Muscle of leg (tissue), 11 donors: ENCODE data around the gene MORC1. TPM values are rescaled to one million over a fixed set of nuclear protein-coding genes. Genes with fewer than 3 reads are reported as not detected.
A peak's percentile ranks its signal among the peaks of the same experiment; 100 is the strongest.

ENCODE experiments used
- DNase-seq: peaks from one replicate; pipeline ENCODE4 v3.0.0; 2013
- H3K27ac ChIP-seq: one replicate; pipeline ENCODE4 v1.5.1; 2013; ENCODE audit warnings: mild to moderate bottlenecking, low read length, control low read depth
- H3K27me3 ChIP-seq: one replicate; pipeline ENCODE4 v1.6.1; 2013; ENCODE audit warnings: low read length; ENCODE audit not compliant: control insufficient read depth, insufficient read depth
- H3K36me3 ChIP-seq: one replicate; pipeline ENCODE4 v1.6.1; 2013; ENCODE audit warnings: low read length; ENCODE audit not compliant: control insufficient read depth, insufficient read depth
- H3K4me1 ChIP-seq: one replicate; pipeline ENCODE4 v1.6.1; 2013; ENCODE audit warnings: low read length; ENCODE audit not compliant: control insufficient read depth, insufficient read depth
- H3K4me3 ChIP-seq: one replicate; pipeline ENCODE4 v1.5.1; 2013; ENCODE audit warnings: low read length, control low read depth
- H3K9me3 ChIP-seq: replicated peaks from 2 replicates; pipeline ENCODE4 v1.6.1; 2013; ENCODE audit warnings: low read depth, low read length; ENCODE audit not compliant: control insufficient read depth
- WGBS: methylation state at CpG from one replicate; pipeline ENCODE4 v1.1.5; 2013; ENCODE audit warnings: missing lambda C conversion rate; ENCODE audit not compliant: insufficient coverage; 5-methylcytosine and 5-hydroxymethylcytosine counted together
- polyA plus RNA-seq, 8 donors: library from polyadenylated mRNA; unstranded; fragments of 120-200 nt; gene quantifications; one replicate each; pipeline versions ENCODE4 v1.2.1 to v1.2.3, GENCODE V29; 2013; ENCODE audit warnings: inconsistent platforms in 1 of 8, low replicate concordance in 1 of 8; ENCODE audit not compliant: insufficient read length in 8 of 8, insufficient read depth in 1 of 8
- total RNA-seq: library from RNA; stranded (reverse); fragments of 120-200 nt; gene quantifications from one replicate; pipeline ENCODE4 v1.2.4, GENCODE V29; 2013

MORC1 gene
- total and polyA plus RNA-seq, 9 donors, result not detected

DNA sequence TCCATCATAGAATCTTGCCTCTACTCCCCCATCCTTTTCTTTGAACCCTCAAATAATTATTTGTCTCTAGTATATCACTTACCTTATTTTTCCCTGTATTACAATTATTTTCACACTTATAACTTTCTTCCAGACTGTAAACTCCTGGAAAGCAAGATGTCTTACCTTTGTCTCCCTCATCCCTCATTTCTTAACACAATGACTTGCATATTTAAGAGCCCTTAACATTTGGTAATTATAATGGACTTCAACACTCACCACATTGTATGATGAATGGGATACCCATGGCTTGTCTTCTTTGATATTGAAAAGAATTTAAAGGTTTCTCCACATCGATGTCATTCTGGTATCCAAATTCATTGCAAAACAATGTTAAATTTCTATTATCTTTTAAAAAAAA lies 82.9 kb downstream of the MORC1 start:
- no CpG with 5 or more reads among the region's 1 CpG for WGBS
- Histone ChIP-seq H3K36me3 (no peaks in the 10 kb centered on the region), H3K27ac (no peak overlapping the region), H3K9me3 (peaks cover 3% of the 10 kb centered on the region), H3K27me3 (no peaks in the 10 kb centered on the region), H3K4me1 (no peaks in the 10 kb centered on the region), H3K4me3 (no peak overlapping the region)
- DNase-seq, result no peak

DNA sequence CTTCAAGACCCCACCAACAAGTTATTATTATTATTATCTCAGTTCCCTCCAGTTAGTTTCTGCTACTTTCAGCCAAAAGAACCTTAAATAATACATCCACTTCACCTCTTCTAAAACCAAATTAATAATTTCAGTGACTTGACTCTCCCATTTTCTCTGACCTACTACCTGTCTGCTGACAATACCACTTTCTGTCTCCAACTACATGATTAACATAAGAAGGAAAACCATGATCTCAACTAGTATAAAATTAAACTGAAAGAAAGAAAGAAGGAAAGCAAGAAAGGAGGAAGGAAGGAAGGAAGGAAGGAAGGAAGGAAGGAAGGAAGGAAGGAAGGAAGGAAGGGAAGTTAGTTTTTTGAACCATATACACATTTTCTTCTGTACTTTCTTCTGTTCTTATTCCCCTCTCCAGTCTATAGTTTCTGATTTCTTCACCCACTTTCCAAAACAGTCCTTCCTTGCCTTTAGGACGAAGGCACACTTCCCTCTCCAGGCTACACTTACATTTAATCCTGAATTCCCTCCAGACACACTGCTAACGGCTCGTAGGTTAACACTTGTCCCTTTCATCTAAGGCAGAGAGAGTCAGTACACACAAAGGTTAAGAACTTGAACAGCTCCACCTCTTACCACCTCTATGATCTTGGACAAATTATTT lies 84.8 kb downstream of the MORC1 start:
- Histone ChIP-seq H3K27me3 (no peaks in the 10 kb centered on the region), H3K4me1 (no peaks in the 10 kb centered on the region), H3K27ac (no peak overlapping the region), H3K36me3 (no peaks in the 10 kb centered on the region), H3K9me3 (no peaks in the 10 kb centered on the region), H3K4me3 (no peak overlapping the region)
- WGBS, result 20% methylated on average over 1 of the region's 3 CpGs
- no peak for DNase-seq

DNA sequence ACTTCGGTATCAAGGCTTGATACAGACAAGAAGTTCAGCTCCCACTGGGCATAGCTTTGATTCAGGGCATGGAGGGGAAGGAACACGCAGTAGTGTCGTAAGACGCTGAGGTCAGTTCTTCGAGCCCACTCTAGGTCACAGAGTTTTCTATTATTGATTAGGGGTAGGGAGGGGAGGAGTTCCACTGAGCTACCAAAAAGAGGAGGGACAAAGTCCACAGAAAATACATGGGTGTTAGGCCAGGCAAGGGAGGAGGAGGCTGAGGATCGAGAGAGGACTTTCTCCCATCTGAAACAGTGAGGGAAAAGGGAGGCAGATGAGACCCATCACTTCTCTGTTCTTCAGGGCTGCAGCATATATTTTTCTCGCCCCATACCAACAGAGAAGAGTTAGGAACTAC lies 89.2 kb downstream of the MORC1 start:
- no peaks in the 10 kb centered on the region for H3K4me1 ChIP-seq

DNA sequence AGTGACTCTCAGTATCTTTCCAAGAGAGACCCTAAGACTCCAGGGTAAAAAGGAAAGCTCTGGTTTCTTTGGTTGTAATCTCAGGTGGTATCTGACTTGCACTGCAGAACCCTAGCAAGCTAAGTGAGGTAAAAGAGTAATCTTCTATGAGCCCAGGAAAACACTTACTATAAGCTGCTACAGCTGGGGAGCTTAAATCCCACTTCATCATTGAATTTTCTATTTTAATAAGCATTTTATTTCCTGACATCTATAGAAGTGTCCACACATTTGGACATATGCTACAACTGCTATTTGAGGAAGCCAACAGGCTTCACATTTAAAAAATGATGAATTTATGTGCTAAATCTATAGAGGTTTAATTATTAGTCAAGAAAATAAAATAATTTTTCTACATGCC lies 91.1 kb downstream of the MORC1 start:
- no peak for DNase-seq
- no peaks in the 10 kb centered on the region for H3K36me3 ChIP-seq
- no peaks in the 10 kb centered on the region for H3K4me1 ChIP-seq
- no peaks in the 10 kb centered on the region for H3K27me3 ChIP-seq
- H3K27ac ChIP-seq, result no peak overlapping the region
- no peak overlapping the region for H3K4me3 ChIP-seq
- H3K9me3 ChIP-seq, result no peaks in the 10 kb centered on the region

More for the DNA sequence above, 89.2 kb downstream of the MORC1 start:
- Histone ChIP-seq H3K27me3 (no peaks in the 10 kb centered on the region), H3K9me3 (no peaks in the 10 kb centered on the region), H3K27ac (no peak overlapping the region), H3K4me3 (no peak overlapping the region), H3K36me3 (no peaks in the 10 kb centered on the region)
- 91% methylated on average over 5 of the region's 7 CpGs for whole genome bisulfite sequencing
- no peak for DNase-seq

DNA sequence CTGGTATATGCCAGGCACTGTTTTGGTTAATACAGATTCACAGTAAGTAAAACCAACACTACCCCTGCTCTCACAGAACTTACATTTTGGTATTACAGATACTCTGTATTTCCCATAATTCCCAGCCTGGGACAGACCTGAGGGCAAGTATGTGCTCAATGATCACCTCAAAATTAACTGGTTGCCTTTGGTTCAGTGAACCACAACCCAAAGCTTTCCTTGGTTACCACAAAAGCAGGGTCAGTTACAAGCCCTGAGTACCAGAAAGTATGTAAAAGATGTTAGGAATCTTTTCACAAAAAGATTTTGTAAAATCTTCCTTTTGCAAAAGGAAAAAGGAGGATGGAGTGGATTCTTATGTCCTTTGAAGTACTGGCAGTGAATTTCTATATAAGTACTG lies 92.0 kb downstream of the MORC1 start:
- no peak for DNase-seq
- no peaks in the 10 kb centered on the region for H3K4me1 ChIP-seq
- no peak overlapping the region for H3K4me3 ChIP-seq
- no peaks in the 10 kb centered on the region for H3K27me3 ChIP-seq
- no peak overlapping the region for H3K27ac ChIP-seq
- H3K36me3 ChIP-seq, result no peaks in the 10 kb centered on the region
- H3K9me3 ChIP-seq, result no peaks in the 10 kb centered on the region

DNA sequence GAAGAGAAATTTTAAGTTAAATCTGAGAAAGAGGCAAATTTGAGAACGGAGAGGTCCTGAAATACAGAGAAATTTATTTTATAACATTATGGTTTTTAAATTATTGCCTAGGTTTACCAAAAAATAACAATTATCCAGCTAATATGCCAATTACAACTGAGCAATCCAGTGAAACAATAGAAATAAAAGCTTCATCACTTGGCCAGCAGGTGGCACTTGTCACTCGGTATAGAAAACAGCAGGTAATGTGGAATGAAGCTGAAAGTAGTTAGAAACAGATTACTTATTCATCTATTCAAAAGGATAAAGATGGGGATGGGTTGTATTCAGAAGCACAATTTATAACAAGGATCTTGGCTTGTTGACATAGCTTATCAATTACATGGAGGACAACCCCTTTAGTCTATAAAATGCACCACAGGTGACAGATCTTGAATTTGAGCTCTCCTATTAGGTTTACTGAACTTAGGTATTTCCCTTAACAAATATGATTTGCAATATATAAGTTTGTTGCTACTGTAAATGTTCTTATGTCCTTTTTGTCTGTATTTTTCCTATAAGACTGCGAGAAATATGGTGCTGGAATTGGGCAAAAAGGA lies 94.2 kb downstream of the MORC1 start:
- no peaks in the 10 kb centered on the region for H3K9me3 ChIP-seq
- H3K27ac ChIP-seq, result no peak overlapping the region
- H3K4me3 ChIP-seq, result no peak overlapping the region
- H3K27me3 ChIP-seq, result no peaks in the 10 kb centered on the region
- DNase-seq, result peak; percentile 55
- H3K4me1 ChIP-seq, result no peaks in the 10 kb centered on the region
- no CpG with 5 or more reads among the region's 3 CpGs for WGBS
- H3K36me3 ChIP-seq, result no peaks in the 10 kb centered on the region

DNA sequence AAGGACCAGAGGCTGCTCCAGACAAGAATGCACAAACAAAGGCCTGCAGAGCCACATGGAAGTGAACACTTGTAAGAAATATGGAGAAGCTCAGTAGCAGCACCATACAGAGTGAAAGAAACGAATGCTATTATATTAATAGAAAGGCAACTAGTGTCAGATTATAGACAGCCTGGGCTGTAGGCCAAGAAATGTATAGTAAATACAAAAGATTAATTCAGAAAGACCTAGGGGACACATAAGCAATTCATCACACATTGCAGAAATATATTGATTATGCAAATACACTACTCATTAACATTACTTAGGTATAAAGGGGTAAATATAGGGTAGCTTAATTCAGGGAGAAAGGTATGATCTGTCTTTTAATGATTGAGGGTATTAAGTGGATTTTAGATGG lies 94.8 kb downstream of the MORC1 start:
- no CpG with 5 or more reads among the region's 1 CpG for WGBS
- Histone ChIP-seq H3K36me3 (no peaks in the 10 kb centered on the region), H3K4me3 (no peak overlapping the region), H3K9me3 (no peaks in the 10 kb centered on the region), H3K27me3 (no peaks in the 10 kb centered on the region), H3K4me1 (no peaks in the 10 kb centered on the region), H3K27ac (no peak overlapping the region)
- no peak for DNase-seq

DNA sequence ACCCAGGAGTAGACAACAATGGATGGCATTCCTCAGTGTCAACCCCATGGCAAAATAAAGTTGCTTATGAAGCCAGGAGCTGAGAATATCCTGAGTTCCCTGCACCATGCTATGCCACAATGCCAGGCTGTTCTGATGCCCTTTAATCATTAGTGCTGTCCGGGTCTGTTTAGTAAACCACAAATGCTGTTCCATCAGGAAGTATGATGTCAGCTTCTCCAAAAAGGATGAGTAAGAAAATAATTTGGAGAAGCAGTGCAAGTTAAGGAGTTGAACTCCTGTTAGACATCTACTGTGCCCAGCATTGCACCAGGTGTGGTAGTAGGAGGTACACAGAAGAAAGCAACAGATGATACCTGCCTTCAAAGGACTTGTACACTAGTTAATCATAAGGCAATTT lies 96.4 kb downstream of the MORC1 start:
- Histone ChIP-seq H3K9me3 (no peaks in the 10 kb centered on the region), H3K27ac (no peak overlapping the region), H3K36me3 (no peaks in the 10 kb centered on the region), H3K4me3 (no peak overlapping the region), H3K4me1 (no peaks in the 10 kb centered on the region), H3K27me3 (no peaks in the 10 kb centered on the region)
- DNase-seq, result no peak
- WGBS, result 67% methylated on average over 1 of the region's 1 CpG

DNA sequence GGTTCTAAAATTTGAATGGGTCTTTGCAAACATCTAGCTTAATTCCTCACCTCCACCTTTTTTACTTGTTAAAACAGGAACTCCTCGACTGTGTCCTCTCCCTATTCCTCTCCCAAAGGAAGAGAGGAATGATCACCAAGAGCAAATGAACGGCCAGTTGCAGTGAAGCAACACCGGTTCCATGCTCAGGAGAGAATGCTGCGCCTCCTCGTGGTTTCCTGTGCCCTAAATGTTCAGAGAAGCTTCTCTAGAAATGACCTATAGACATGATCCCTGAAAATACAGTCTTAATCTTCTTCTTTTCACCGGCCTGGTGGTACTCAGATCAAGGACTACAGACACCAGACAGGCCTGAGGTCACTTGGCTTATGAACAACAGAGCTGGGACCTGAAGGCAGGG lies 99.1 kb downstream of the MORC1 start:
- no peak overlapping the region for H3K27ac ChIP-seq
- H3K36me3 ChIP-seq, result no peaks in the 10 kb centered on the region
- H3K9me3 ChIP-seq, result no peaks in the 10 kb centered on the region
- no peak overlapping the region for H3K4me3 ChIP-seq
- 62% methylated on average over 3 of the region's 6 CpGs for WGBS
- no peak for DNase-seq
- no peaks in the 10 kb centered on the region for H3K4me1 ChIP-seq
- H3K27me3 ChIP-seq, result no peaks in the 10 kb centered on the region

DNA sequence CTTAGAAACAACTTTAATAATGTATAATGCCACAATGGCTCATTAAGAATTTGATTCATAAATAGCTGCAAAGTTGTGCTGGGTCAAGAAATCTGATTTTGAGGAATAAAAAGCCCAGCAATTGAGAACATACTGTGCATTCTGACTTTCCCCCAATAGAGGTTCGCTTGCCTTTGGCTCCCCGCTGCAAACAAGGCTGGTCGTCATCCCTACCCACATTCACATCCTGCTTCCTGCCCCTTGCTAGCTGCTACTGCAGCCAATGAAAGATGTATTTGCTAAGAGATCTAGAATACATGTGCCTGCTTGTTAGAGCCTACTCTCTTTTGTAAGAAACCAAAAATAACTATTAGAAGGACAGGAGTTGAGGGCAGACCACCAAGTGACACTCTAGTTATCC lies 112.5 kb downstream of the MORC1 start:
- Histone ChIP-seq H3K27ac (no peak overlapping the region), H3K9me3 (no peaks in the 10 kb centered on the region), H3K27me3 (no peaks in the 10 kb centered on the region), H3K36me3 (no peaks in the 10 kb centered on the region), H3K4me1 (no peaks in the 10 kb centered on the region), H3K4me3 (no peak overlapping the region)
- DNase-seq, result no peak
- WGBS, result 69% methylated on average over 2 of the region's 3 CpGs

DNA sequence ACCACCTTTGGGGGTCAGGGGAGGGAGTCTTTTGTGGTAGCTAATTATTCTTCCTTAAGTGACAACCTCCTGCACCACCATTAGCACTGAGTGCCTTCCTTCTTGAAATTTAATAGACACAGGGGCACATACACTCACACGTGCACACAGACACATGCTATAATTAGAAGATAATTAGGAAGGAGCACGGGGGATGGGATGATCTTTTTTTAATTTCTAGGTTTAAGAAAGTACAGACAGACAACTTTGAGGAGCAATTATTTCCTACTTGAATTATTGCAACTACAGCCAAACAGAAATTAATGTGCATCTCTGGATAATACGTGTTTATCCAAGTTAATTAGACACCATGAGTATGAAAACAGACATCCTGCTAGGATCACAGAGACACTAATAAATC lies 119.5 kb downstream of the MORC1 start:
- no peak for DNase-seq
- Histone ChIP-seq H3K36me3 (no peaks in the 10 kb centered on the region), H3K27ac (no peak overlapping the region), H3K27me3 (no peaks in the 10 kb centered on the region), H3K9me3 (no peaks in the 10 kb centered on the region), H3K4me3 (no peak overlapping the region), H3K4me1 (no peaks in the 10 kb centered on the region)
- no CpG with 5 or more reads among the region's 3 CpGs for WGBS
